Measurements from ENCODE around the gene FBXO28.

FBXO28 gene

DNA sequence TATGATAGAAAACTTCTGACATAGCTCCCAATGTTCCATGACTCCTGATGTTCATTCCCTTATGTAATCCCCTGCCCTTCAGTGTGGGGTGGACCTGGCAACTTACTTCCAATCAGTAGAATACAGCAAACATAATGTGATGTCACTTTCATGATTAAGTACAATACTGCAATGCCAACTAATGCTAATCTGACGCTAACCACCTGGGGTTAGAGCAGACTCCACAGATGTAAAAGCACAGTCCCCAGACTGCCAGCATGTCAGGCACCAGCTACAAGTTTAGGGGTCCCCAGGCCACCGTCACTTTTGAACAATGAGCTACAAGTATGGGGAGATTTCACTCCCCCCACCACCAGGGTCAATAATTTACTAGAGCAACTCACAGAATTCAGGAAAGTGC is 32.3 kb upstream of the FBXO28 start:
- TF ChIP-seq, protein P1, sequence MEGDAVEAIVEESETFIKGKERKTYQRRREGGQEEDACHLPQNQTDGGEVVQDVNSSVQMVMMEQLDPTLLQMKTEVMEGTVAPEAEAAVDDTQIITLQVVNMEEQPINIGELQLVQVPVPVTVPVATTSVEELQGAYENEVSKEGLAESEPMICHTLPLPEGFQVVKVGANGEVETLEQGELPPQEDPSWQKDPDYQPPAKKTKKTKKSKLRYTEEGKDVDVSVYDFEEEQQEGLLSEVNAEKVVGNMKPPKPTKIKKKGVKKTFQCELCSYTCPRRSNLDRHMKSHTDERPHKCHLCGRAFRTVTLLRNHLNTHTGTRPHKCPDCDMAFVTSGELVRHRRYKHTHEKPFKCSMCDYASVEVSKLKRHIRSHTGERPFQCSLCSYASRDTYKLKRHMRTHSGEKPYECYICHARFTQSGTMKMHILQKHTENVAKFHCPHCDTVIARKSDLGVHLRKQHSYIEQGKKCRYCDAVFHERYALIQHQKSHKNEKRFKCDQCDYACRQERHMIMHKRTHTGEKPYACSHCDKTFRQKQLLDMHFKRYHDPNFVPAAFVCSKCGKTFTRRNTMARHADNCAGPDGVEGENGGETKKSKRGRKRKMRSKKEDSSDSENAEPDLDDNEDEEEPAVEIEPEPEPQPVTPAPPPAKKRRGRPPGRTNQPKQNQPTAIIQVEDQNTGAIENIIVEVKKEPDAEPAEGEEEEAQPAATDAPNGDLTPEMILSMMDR (IDR thresholded peaks at IDR 0.05; ENCODE audit: insufficient read depth, low read length, poor library complexity, severe bottlenecking) = no peak
- no peak for DNase-seq (ENCODE audit: extremely low read depth, insufficient read length)

GRCh38 chr1:224082146-224082545 is 31.8 kb upstream of the FBXO28 start:
- H3K36me3 ChIP-seq (ENCODE audit: control insufficient read depth, insufficient read depth, low read length) = no peaks in the 10 kb centered on the region
- no peaks in the 10 kb centered on the region for H3K27me3 ChIP-seq (replicated peaks; ENCODE audit: control insufficient read depth, insufficient read depth, low read length)
- DNase-seq (ENCODE audit: extremely low read depth, insufficient read length) = no peak
- no peak overlapping the region for H3K4me3 ChIP-seq (replicated peaks; ENCODE audit: low read depth, low read length)
- TF ChIP-seq, protein P1 (IDR thresholded peaks at IDR 0.05; ENCODE audit: insufficient read depth, low read length, poor library complexity, severe bottlenecking) = no peak

More for the DNA sequence above, 32.3 kb upstream of the FBXO28 start:
- Histone ChIP-seq H3K27me3 (replicated peaks; ENCODE audit: control insufficient read depth, insufficient read depth, low read length) (no peaks in the 10 kb centered on the region), H3K36me3 (ENCODE audit: control insufficient read depth, insufficient read depth, low read length) (no peaks in the 10 kb centered on the region), H3K4me3 (replicated peaks; ENCODE audit: low read depth, low read length) (no peak overlapping the region)

DNA sequence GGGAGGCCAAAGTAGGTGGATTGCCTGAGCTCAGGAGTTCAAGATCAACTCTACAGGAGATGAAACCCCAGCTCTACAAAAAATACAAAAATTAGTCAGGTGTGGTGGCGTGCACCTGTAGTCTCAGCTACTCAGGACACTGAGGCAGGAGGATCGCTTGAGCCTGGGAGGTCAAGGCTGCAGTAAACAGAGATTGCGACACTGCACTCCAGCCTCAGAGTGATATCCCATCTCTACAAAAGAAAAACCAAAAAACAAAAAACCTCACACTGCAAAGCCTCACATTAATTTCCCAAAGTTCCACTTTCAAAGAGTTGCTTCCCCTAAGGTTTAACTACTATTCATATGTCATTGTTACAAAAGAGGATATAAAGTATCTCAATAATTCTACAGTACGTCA is 29.0 kb upstream of the FBXO28 start:
- Histone ChIP-seq H3K27me3 (replicated peaks; ENCODE audit: control insufficient read depth, insufficient read depth, low read length) (no peaks in the 10 kb centered on the region; the same call in 1 of the 2 replicates), H3K36me3 (ENCODE audit: control insufficient read depth, insufficient read depth, low read length) (no peaks in the 10 kb centered on the region), H3K4me3 (replicated peaks; ENCODE audit: low read depth, low read length) (no peak overlapping the region)
- no peak for DNase-seq (ENCODE audit: extremely low read depth, insufficient read length)
- TF ChIP-seq, protein P1 (IDR thresholded peaks at IDR 0.05; ENCODE audit: insufficient read depth, low read length, poor library complexity, severe bottlenecking) = no peak

GRCh38 chr1:224085421-224086108 is 28.3 kb upstream of the FBXO28 start:
- no peak for DNase-seq (ENCODE audit: extremely low read depth, insufficient read length)
- TF ChIP-seq, protein P1 (IDR thresholded peaks at IDR 0.05; ENCODE audit: insufficient read depth, low read length, poor library complexity, severe bottlenecking) = no peak
- Histone ChIP-seq H3K36me3 (ENCODE audit: control insufficient read depth, insufficient read depth, low read length) (no peaks in the 10 kb centered on the region), H3K4me3 (replicated peaks; ENCODE audit: low read depth, low read length) (no peak overlapping the region), H3K27me3 (replicated peaks; ENCODE audit: control insufficient read depth, insufficient read depth, low read length) (no peaks in the 10 kb centered on the region; the same call in 1 of the 2 replicates)

DNA sequence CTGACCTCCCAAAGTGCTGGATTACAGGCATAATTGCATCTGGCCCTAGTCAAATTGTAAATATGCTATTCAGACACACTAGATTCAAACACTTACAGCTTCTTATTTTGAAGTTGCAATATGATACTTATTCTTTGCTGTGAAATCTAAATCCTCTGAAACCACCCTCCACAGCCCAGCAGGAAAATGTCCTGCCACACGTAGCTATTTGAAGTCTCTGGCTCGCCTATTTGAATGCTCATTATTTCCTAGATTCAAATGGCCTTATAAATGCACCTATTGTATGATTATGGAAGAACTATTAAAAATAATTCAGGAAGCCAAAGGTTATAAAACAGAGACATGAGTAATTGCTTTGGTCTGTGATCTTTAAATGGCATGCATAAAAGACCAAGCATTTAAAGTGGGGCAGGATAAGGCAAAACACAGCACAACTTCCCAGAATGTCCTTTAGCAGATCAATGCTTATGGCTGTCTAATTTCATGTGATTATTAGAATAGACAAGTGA is 26.6 kb upstream of the FBXO28 start:
- TF ChIP-seq, protein P1 (IDR thresholded peaks at IDR 0.05; ENCODE audit: insufficient read depth, low read length, poor library complexity, severe bottlenecking) = no peak
- no peak for DNase-seq (ENCODE audit: extremely low read depth, insufficient read length)
- Histone ChIP-seq H3K36me3 (ENCODE audit: control insufficient read depth, insufficient read depth, low read length) (no peaks in the 10 kb centered on the region), H3K4me3 (replicated peaks; ENCODE audit: low read depth, low read length) (no peak overlapping the region), H3K27me3 (replicated peaks; ENCODE audit: control insufficient read depth, insufficient read depth, low read length) (no peaks in the 10 kb centered on the region; the same call in none of the 2 replicates)

Measured in GM06990 (cell line).